Fibroblast of gingiva (primary cell): ENCODE data around the gene KRT6B.

ENCODE experiments used
- DNase-seq: peaks from one replicate; pipeline ENCODE4 v3.0.0-alpha.2; 2011; ENCODE audit warnings: low read depth

KRT6B gene

GRCh38 chr12:52436000-52436827 lies 15.7 kb downstream of the KRT6B start:
- no peak for DNase-seq

GRCh38 chr12:52435659-52435999 lies 16.3 kb downstream of the KRT6B start:
- DNase-seq = no peak

GRCh38 chr12:52434760-52435530 lies 17.0 kb downstream of the KRT6B start:
- no peak for DNase-seq

GRCh38 chr12:52434081-52434733 lies 17.7 kb downstream of the KRT6B start, which contains the start of gene KRT75:
TSS of gene KRT75 (minus strand) at chr12:52434371. CDS start at chr12:52434304, 67 bp downstream.
- DNase-seq = peak; percentile 13

- no peak for DNase-seq
Measured at GRCh38 chr12:52433501-52434080, 18.4 kb downstream of the KRT6B start.

GRCh38 chr12:52432559-52433207 lies 19.3 kb downstream of the KRT6B start:
- no peak for DNase-seq

- DNase-seq = no peak
Measured at GRCh38 chr12:52428121-52428520, 23.8 kb downstream of the KRT6B start.

- no peak for DNase-seq
Measured at GRCh38 chr12:52427083-52427482, 24.9 kb downstream of the KRT6B start.

GRCh38 chr12:52426034-52426433 lies 25.9 kb downstream of the KRT6B start:
- no peak for DNase-seq

GRCh38 chr12:52425466-52425865 lies 26.5 kb downstream of the KRT6B start:
- no peak for DNase-seq

GRCh38 chr12:52423661-52424500 lies 28.1 kb downstream of the KRT6B start:
- no peak for DNase-seq

- DNase-seq = no peak
Measured at GRCh38 chr12:52423035-52423434, 28.9 kb downstream of the KRT6B start.

- DNase-seq = no peak
Measured at GRCh38 chr12:52419656-52420055, 32.3 kb downstream of the KRT6B start.

- DNase-seq = no peak
Measured at GRCh38 chr12:52418576-52419110, 33.3 kb downstream of the KRT6B start.

GRCh38 chr12:52417740-52418139 lies 34.2 kb downstream of the KRT6B start:
- no peak for DNase-seq

- DNase-seq = no peak
Measured at GRCh38 chr12:52416795-52417194, 35.2 kb downstream of the KRT6B start.

GRCh38 chr12:52415870-52416750 lies 35.8 kb downstream of the KRT6B start:
- DNase-seq = peak; percentile 75

- no peak for DNase-seq
Measured at GRCh38 chr12:52414936-52415335, 37.0 kb downstream of the KRT6B start.

- DNase-seq = no peak
Measured at GRCh38 chr12:52413782-52414345, 38.1 kb downstream of the KRT6B start.
